ENCODE results near the gene LRSAM1.

The LRSAM1 gene

DNA sequence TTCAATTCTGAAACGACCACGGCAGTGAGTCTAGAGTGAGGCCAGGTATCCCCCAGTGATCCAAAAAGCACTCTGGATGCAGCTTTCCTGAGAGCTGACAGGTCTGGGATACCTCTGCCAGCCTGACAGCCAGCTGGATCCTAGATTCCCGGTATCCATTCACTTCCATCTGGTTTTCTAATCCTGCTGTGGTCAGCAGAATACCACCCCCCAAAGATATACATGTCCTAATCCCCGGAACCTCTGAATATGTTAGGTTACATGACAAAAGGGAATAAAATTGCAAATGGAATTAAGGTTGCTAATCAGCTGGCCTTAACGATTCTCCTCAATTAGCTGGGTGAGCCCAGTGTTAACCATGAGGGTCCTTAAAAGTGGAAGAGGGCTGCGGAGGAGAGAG is 28.5 kb upstream of the LRSAM1 start:
- peaks cover 2% of the 10 kb centered on the region for H3K36me3 ChIP-seq (ENCODE audit: control insufficient read depth, insufficient read depth, low read length)
- DNase-seq (ENCODE audit: extremely low read depth, insufficient read length) = no peak
- H3K27me3 ChIP-seq (replicated peaks; ENCODE audit: control insufficient read depth, insufficient read depth, low read length) = no peaks in the 10 kb centered on the region
- no peak for TF ChIP-seq CTCF (IDR thresholded peaks at IDR 0.05; ENCODE audit: insufficient read depth, low read length, poor library complexity, severe bottlenecking)
- peak overlapping the region; percentile 99 for H3K4me3 ChIP-seq (replicated peaks; ENCODE audit: low read depth, low read length)

- no peak for DNase-seq (ENCODE audit: extremely low read depth, insufficient read length)
- Histone ChIP-seq H3K27me3 (replicated peaks; ENCODE audit: control insufficient read depth, insufficient read depth, low read length) (no peaks in the 10 kb centered on the region), H3K4me3 (replicated peaks; ENCODE audit: low read depth, low read length) (peak overlapping the region; percentile 99), H3K36me3 (ENCODE audit: control insufficient read depth, insufficient read depth, low read length) (no peaks in the 10 kb centered on the region)
- TF ChIP-seq CTCF (IDR thresholded peaks at IDR 0.05; ENCODE audit: insufficient read depth, low read length, poor library complexity, severe bottlenecking) = no peak
Measured at GRCh38 chr9:127423476-127423933, 27.8 kb upstream of the LRSAM1 start.

DNA sequence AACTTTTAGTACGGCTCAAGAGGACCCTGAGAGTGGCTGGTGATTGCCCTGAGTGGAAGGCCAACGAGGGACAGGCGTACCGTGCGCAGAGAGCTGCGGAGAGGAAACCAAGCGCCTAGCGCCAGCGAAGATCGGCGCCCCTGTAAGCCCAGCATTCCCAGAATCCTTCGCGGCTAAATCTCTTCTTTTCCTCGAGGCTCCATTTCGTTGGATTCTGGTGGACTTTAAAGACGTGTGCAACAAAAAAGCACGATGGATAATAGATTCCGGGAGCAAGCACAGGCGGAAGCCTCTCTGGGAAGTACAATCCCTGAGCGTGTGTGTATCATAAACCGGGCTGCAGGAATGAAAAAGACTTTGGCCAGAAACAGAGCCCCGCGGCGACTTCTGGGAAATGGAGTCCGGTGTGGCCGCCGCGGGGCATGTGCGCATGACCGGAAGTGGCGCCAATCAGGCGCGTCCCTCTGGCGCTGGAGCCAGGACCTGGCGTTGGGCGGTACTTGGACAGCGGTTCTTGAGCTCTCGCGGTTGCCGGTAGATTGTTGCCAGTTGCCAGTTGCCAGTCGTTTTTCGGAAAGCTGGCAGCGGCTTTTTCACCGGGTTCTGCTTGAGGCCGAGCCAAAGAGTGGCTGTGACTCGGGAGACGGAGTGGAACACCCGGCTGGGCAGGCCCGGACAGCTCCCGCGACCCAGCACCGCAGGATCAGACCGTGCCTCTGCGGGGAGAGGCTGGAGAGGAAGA is 27.2 kb upstream of the LRSAM1 start, which contains the start of gene ZNF79:
ZNF79 (plus strand) TSS at position 449 of the 742 bp plus-strand sequence. CDS start 406 bp downstream, outside the sequence.
- H3K27me3 ChIP-seq (replicated peaks; ENCODE audit: control insufficient read depth, insufficient read depth, low read length) = no peaks in the 10 kb centered on the region
- DNase-seq (ENCODE audit: extremely low read depth, insufficient read length) = peak; percentile 95
- no peak for TF ChIP-seq CTCF (IDR thresholded peaks at IDR 0.05; ENCODE audit: insufficient read depth, low read length, poor library complexity, severe bottlenecking)
- H3K4me3 ChIP-seq (replicated peaks; ENCODE audit: low read depth, low read length) = peak within 1 kb of the TSS; percentile 99
- H3K36me3 ChIP-seq (ENCODE audit: control insufficient read depth, insufficient read depth, low read length) = no peaks in the 10 kb centered on the region; the same call in 1 of the 2 replicates

- peaks cover 3% of the 10 kb centered on the region for H3K36me3 ChIP-seq (ENCODE audit: control insufficient read depth, insufficient read depth, low read length)
- H3K27me3 ChIP-seq (replicated peaks; ENCODE audit: control insufficient read depth, insufficient read depth, low read length) = no peaks in the 10 kb centered on the region
- DNase-seq (ENCODE audit: extremely low read depth, insufficient read length) = no peak
- no peak for TF ChIP-seq CTCF (IDR thresholded peaks at IDR 0.05; ENCODE audit: insufficient read depth, low read length, poor library complexity, severe bottlenecking)
- peak overlapping the region; percentile 99 for H3K4me3 ChIP-seq (replicated peaks; ENCODE audit: low read depth, low read length)
Measured at GRCh38 chr9:127424676-127424999, 26.7 kb upstream of the LRSAM1 start.

GRCh38 chr9:127426756-127427155 is 24.6 kb upstream of the LRSAM1 start:
- no peak for TF ChIP-seq CTCF (IDR thresholded peaks at IDR 0.05; ENCODE audit: insufficient read depth, low read length, poor library complexity, severe bottlenecking)
- H3K36me3 ChIP-seq (ENCODE audit: control insufficient read depth, insufficient read depth, low read length) = peaks cover 7% of the 10 kb centered on the region
- no peak for DNase-seq (ENCODE audit: extremely low read depth, insufficient read length)
- no peaks in the 10 kb centered on the region for H3K27me3 ChIP-seq (replicated peaks; ENCODE audit: control insufficient read depth, insufficient read depth, low read length)
- H3K4me3 ChIP-seq (replicated peaks; ENCODE audit: low read depth, low read length) = no peak overlapping the region

Data from GM06990 (cell line).